RCC 7860 (cell line): Measurements from ENCODE around the gene C11orf87.

Experiments used
- DNase-seq: peaks from one replicate; pipeline ENCODE4 v3.0.0-alpha.2; 2015; ENCODE audit warnings: low spot score
- FAIRE-seq: peaks from 2 replicates; lab custom pipeline; 2012; peaks lifted over from hg19 to GRCh38; lab: Jason Lieb, UNC

Gene C11orf87

GRCh38 chr11:109421981-109422869 lies at the start of gene C11orf87:
TSS of gene C11orf87 (plus strand) at chr11:109422190. CDS start at chr11:109423634, 1,444 bp downstream.
- FAIRE-seq (no peak), DNase-seq (no peak)

GRCh38 chr11:109374032-109374431 lies 48.0 kb upstream of the C11orf87 start:
- DNase-seq = no peak
- no peak for FAIRE-seq

GRCh38 chr11:109374441-109374840 lies 47.5 kb upstream of the C11orf87 start:
- DNase-seq (no peak), FAIRE-seq (no peak)

GRCh38 chr11:109377039-109377742 lies 44.8 kb upstream of the C11orf87 start:
- DNase-seq = no peak
- FAIRE-seq = no peak

- no peak for FAIRE-seq
Measured at GRCh38 chr11:109378034-109378433, 44.0 kb upstream of the C11orf87 start.

GRCh38 chr11:109383306-109383705 lies 38.7 kb upstream of the C11orf87 start:
- FAIRE-seq (no peak), DNase-seq (no peak)

More at GRCh38 chr11:109378034-109378433, 44.0 kb upstream of the C11orf87 start:
- no peak for DNase-seq

- DNase-seq = no peak
- FAIRE-seq = no peak
Measured at GRCh38 chr11:109384873-109385272, 37.1 kb upstream of the C11orf87 start.

GRCh38 chr11:109388982-109389381 lies 33.0 kb upstream of the C11orf87 start:
- DNase-seq = no peak
- no peak for FAIRE-seq

GRCh38 chr11:109390752-109391151 lies 31.2 kb upstream of the C11orf87 start:
- DNase-seq (no peak), FAIRE-seq (no peak)

GRCh38 chr11:109401545-109401944 lies 20.4 kb upstream of the C11orf87 start:
- no peak for FAIRE-seq

GRCh38 chr11:109405671-109406070 lies 16.3 kb upstream of the C11orf87 start:
- FAIRE-seq = no peak

More at GRCh38 chr11:109401545-109401944, 20.4 kb upstream of the C11orf87 start:
- DNase-seq = no peak

GRCh38 chr11:109416601-109417000 lies 5.4 kb upstream of the C11orf87 start:
- no peak for DNase-seq
- FAIRE-seq = no peak

More at GRCh38 chr11:109405671-109406070, 16.3 kb upstream of the C11orf87 start:
- no peak for DNase-seq

- DNase-seq = no peak
- no peak for FAIRE-seq
Measured at GRCh38 chr11:109422870-109423465, 978 bp downstream of the C11orf87 start.

GRCh38 chr11:109423466-109424190 lies 1.6 kb downstream of the C11orf87 start:
- DNase-seq = no peak
- no peak for FAIRE-seq

GRCh38 chr11:109424901-109425300 lies 2.9 kb downstream of the C11orf87 start:
- FAIRE-seq (no peak), DNase-seq (no peak)

- no peak for DNase-seq
Measured at GRCh38 chr11:109425554-109425953, 3.6 kb downstream of the C11orf87 start.

GRCh38 chr11:109426442-109427240 lies 4.7 kb downstream of the C11orf87 start:
- DNase-seq = no peak
- no peak for FAIRE-seq

More at GRCh38 chr11:109425554-109425953, 3.6 kb downstream of the C11orf87 start:
- no peak for FAIRE-seq

GRCh38 chr11:109432105-109432504 lies 10.1 kb downstream of the C11orf87 start:
- DNase-seq (no peak), FAIRE-seq (no peak)

- FAIRE-seq (no peak), DNase-seq (no peak)
Measured at GRCh38 chr11:109433753-109434256, 11.8 kb downstream of the C11orf87 start.
